ENCODE measurements around the gene TSPAN14. TPM values are rescaled to one million over a fixed set of nuclear protein-coding genes. Genes with fewer than 3 reads are reported as not detected.

The TSPAN14 gene
- total and polyA plus RNA-seq, 4 donors, result 19.9 to 36.8 (median 27.3) TPM

- H3K9me3 ChIP-seq (ENCODE audit: control insufficient read depth in 4 of 4, low read length in 3 of 4), result no peaks in the 10 kb centered on the region
- peak overlapping the region in 1 of 2 donors; percentile 69 for H3K27ac ChIP-seq (ENCODE audit: low read depth in 1 of 2, low read length in 2 of 2)
- DNase-seq (ENCODE audit: low spot score), result no peak
- WGBS, result 92% methylated on average over 9 of the region's 9 CpGs
- no peaks in the 10 kb centered on the region for H3K27me3 ChIP-seq (ENCODE audit: control insufficient read depth in 4 of 4, insufficient read depth in 4 of 4, low read length in 3 of 4)
- H3K36me3 ChIP-seq (ENCODE audit: control insufficient read depth in 4 of 4, insufficient read depth in 3 of 4, low read depth in 1 of 4, low read length in 3 of 4), result no peaks in the 10 kb centered on the region
- TF ChIP-seq FOXA2 (IDR thresholded peaks at IDR 0.05) (no peak), REST (IDR thresholded peaks at IDR 0.05) (no peak), HNF4G (IDR thresholded peaks at IDR 0.05) (no peak), MAX (IDR thresholded peaks at IDR 0.05) (no peak), RAD21 (IDR thresholded peaks at IDR 0.05) (no peak), FOXA1 (IDR thresholded peaks at IDR 0.05) (no peak), SP1 (IDR thresholded peaks at IDR 0.05) (no peak), RXRA (IDR thresholded peaks at IDR 0.05) (no peak), JUND (IDR thresholded peaks at IDR 0.05) (no peak), ZBTB33 (IDR thresholded peaks at IDR 0.05) (no peak), HNF4A (conservative IDR thresholded peaks at IDR 0.05) (no peak), GABPA (IDR thresholded peaks at IDR 0.05 in 1 of 2, conservative IDR thresholded peaks at IDR 0.05 in 1 of 2) (no peak), EGR1 (IDR thresholded peaks at IDR 0.05; ENCODE audit: low read depth in 2 of 2) (no peak), TAF1 (conservative IDR thresholded peaks at IDR 0.05) (no peak), ATF3 (IDR thresholded peaks at IDR 0.05) (no peak), CTCF (IDR thresholded peaks at IDR 0.05; ENCODE audit: low read depth, low read length, missing input control) (no peak)
- no peak overlapping the region for H3K9ac ChIP-seq (ENCODE audit: low read depth in 1 of 2, low read length in 2 of 2)
- peaks cover 14 to 38% (median 23%) of the 10 kb centered on the region in 4 donors for H3K4me1 ChIP-seq (ENCODE audit: control insufficient read depth in 4 of 4, insufficient read depth in 4 of 4, low read length in 3 of 4)
- H3K4me3 ChIP-seq (ENCODE audit: low read depth in 1 of 3, low read length in 3 of 3), result no peak overlapping the region
These were observed 32.8 kb downstream of the TSPAN14 start for GRCh38 chr10:80486785-80487420.
